ENCODE measurements around the gene HOXD12.
A peak's percentile ranks its signal among the peaks of the same experiment; 100 is the strongest.

HOXD12 gene

GRCh38 chr2:176081376-176081836 is 18.2 kb upstream of the HOXD12 start:
- DNase-seq, result no peak

GRCh38 chr2:176081837-176082524 is 17.6 kb upstream of the HOXD12 start:
- DNase-seq, result no peak

- DNase-seq, result no peak
These were observed 17.1 kb upstream of the HOXD12 start for GRCh38 chr2:176082525-176082823.

GRCh38 chr2:176082824-176083751 is 16.5 kb upstream of the HOXD12 start:
- no peak for DNase-seq

- no peak for DNase-seq
These were observed 15.8 kb upstream of the HOXD12 start, which contains the start of gene EVX2 for GRCh38 chr2:176083796-176084261. EVX2 (minus strand) TSS chr2:176083962; CDS start chr2:176083776, 186 bp downstream.

- no peak for DNase-seq
These were observed 14.9 kb upstream of the HOXD12 start for GRCh38 chr2:176084611-176085119.

GRCh38 chr2:176085120-176085788 is 14.3 kb upstream of the HOXD12 start:
- no peak for DNase-seq

GRCh38 chr2:176085861-176086771 is 13.5 kb upstream of the HOXD12 start:
- DNase-seq, result no peak

GRCh38 chr2:176087330-176088047 is 12.1 kb upstream of the HOXD12 start:
- no peak for DNase-seq

GRCh38 chr2:176088048-176088936 is 11.3 kb upstream of the HOXD12 start:
- peak in 1 of 2 donors; percentile 14 for DNase-seq

GRCh38 chr2:176088937-176089842 is 10.4 kb upstream of the HOXD12 start:
- DNase-seq, result no peak

- DNase-seq, result no peak
These were observed 9.7 kb upstream of the HOXD12 start for GRCh38 chr2:176089843-176090395.

GRCh38 chr2:176090862-176091261 is 8.7 kb upstream of the HOXD12 start:
- DNase-seq, result no peak

- no peak for DNase-seq
These were observed 8.0 kb upstream of the HOXD12 start for GRCh38 chr2:176091329-176092258.

- DNase-seq, result no peak
These were observed 7.1 kb upstream of the HOXD12 start, which contains the start of gene HOXD13 for GRCh38 chr2:176092270-176093144. HOXD13 (plus strand) TSS chr2:176092721; CDS start chr2:176092891, 170 bp downstream.

GRCh38 chr2:176093145-176093897 is 6.3 kb upstream of the HOXD12 start:
- DNase-seq, result no peak

All from CD4-positive, alpha-beta T cell treated with Interleukin-1 beta for 1 hour (primary cell).